Activated B cell treated with CpG ODN at 0.5 μM for 24 hours (primary cell): Measurements from ENCODE around the gene PLAA. TPM values are rescaled to one million over a fixed set of nuclear protein-coding genes. Genes with fewer than 3 reads are reported as not detected.
A peak's percentile ranks its signal among the peaks of the same experiment; 100 is the strongest.

ENCODE experiments used
- ATAC-seq: fragments of 200-7000 bp; cut with Tn5 transposase; one replicate; pipeline ENCODE4 v1.10.0; 2021; ENCODE audit warnings: low read depth, mild to moderate bottlenecking, moderate library complexity
- CTCF ChIA-PET: fragments of 350-600 bp; sonication (Branson Sonifier 250); formaldehyde crosslinking; loops from one replicate; lab custom pipeline; 2021; ENCODE audit warnings: antibody characterized with exemption; lab: Charles Lee
- POLR2A ChIA-PET: fragments of 350-600 bp; sonication (Branson Sonifier 250); formaldehyde crosslinking; loops from one replicate; lab custom pipeline; 2021; ENCODE audit warnings: antibody characterized with exemption; lab: Charles Lee
- DNase-seq: peaks from one replicate; pipeline ENCODE4 v3.0.0; 2022
- H3K27ac Mint-ChIP-seq: one replicate; pipeline ENCODE4 v1.8.0; 2020; ENCODE audit warnings: mixed read lengths
- H3K27me3 Mint-ChIP-seq: one replicate; pipeline ENCODE4 v1.8.0; 2021; ENCODE audit warnings: mixed read lengths
- H3K36me3 Mint-ChIP-seq: one replicate; pipeline ENCODE4 v1.8.0; 2021; ENCODE audit warnings: low read depth, mixed read lengths
- H3K4me1 Mint-ChIP-seq: one replicate; pipeline ENCODE4 v1.8.0; 2021; ENCODE audit warnings: mixed read lengths
- H3K4me3 Mint-ChIP-seq: one replicate; pipeline ENCODE4 v1.8.0; 2020; ENCODE audit warnings: mild to moderate bottlenecking, mixed read lengths
- H3K9me3 Mint-ChIP-seq: one replicate; pipeline ENCODE4 v1.8.0; 2020; ENCODE audit warnings: mixed read lengths
- CTCF ChIP-seq: fragments of 200-600 bp; IDR thresholded peaks from one replicate; pipeline ENCODE4 v1.8.0; 2022; ENCODE audit warnings: antibody characterized with exemption, mild to moderate bottlenecking
- intact Hi-C: fragments of 100-400 bp; cut with micrococcal nuclease; formaldehyde crosslinking; loops from one replicate; pipeline ENCODE4 v1.15.1; 2024
- total RNA-seq: library from RNA; stranded (reverse); gene quantifications from 2 replicates; pipeline ENCODE4 v1.2.3, GENCODE V29; 2022

PLAA gene
- 25.6 and 31.3 TPM in 2 replicates for total RNA-seq

GRCh38 chr9:26946753-26947727, at the start of gene PLAA:
Gene PLAA, minus strand, starts transcription at chr9:26947242. Its CDS starts 197 bp downstream, at chr9:26947045.
- H3K4me1 Mint-ChIP-seq = peaks cover 37% of the 10 kb centered on the region
- H3K4me3 Mint-ChIP-seq = peak within 1 kb of the TSS; percentile 96
- no peaks in the 10 kb centered on the region for H3K9me3 Mint-ChIP-seq
- peaks cover 9% of the 10 kb centered on the region for H3K27me3 Mint-ChIP-seq
- H3K36me3 Mint-ChIP-seq = peaks cover 15% of the 10 kb centered on the region
- intact Hi-C loops = loop anchor here (1.0 to 10.0 kb wide), 5 partner anchors 8 to 626 kb away; partner anchors contain the start of genes C9orf72 and CAAP1
- POLR2A ChIA-PET = interaction anchor here (0.8 to 2.3 kb wide), 7 partner anchors 9 to 626 kb away, joined by 3 to 57 read pairs (median 6); partner anchors contain the start of genes C9orf72, CAAP1 and IFT74
- ATAC-seq (peak; percentile 97), DNase-seq (peak; percentile 82)
- no peak for TF ChIP-seq CTCF
- CTCF ChIA-PET = no interaction called here
- peak within 1 kb of the TSS; percentile 98 for H3K27ac Mint-ChIP-seq

DNA sequence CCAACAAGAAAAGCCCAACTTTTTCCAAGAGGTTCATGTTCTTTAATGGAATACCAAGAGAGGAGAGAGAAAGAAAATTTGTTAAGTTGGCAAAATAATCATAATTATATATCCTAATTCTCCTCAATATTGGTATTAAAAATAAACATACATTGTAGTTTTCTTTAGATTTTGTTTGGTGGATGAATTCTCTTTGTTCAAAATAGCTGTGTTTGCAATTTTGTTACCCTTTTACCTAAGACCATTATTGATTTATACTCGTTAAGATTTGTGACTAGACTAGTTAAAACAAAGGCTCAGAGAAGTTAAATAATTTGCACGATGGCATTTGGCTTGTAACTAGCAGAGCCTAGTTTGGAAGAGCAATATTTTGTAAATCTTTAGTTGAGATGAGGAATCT, 48.8 kb upstream of the PLAA start:
- ChIA-PET CTCF (no interaction called here), POLR2A (no interaction called here)
- H3K27me3 Mint-ChIP-seq = no peaks in the 10 kb centered on the region
- no peak overlapping the region for H3K27ac Mint-ChIP-seq
- no peaks in the 10 kb centered on the region for H3K9me3 Mint-ChIP-seq
- H3K36me3 Mint-ChIP-seq = peaks cover 13% of the 10 kb centered on the region
- no peak overlapping the region for H3K4me3 Mint-ChIP-seq
- DNase-seq (no peak), ATAC-seq (no peak)
- intact Hi-C loops = no loop called here
- no peak for TF ChIP-seq CTCF
- H3K4me1 Mint-ChIP-seq = no peaks in the 10 kb centered on the region

DNA sequence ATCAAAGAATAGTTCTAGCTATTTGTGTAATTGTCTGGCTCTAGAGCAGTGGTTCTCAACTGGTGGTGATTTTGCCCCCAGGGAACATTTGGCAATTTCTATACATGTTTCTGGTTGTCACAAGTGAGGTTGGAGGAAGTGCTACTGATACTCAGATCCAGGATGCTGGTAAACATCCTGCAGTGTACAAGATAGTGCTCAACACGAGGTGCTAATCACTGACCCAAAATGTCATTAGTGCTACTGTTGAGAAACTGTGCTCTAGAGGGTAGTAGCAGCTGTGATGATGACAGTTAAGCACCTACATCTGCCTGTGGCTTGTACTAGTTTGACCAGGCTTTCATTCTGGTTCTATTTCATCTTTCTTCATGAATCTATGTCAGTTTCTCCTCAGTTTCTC, 36.3 kb upstream of the PLAA start:
- Mint-ChIP-seq H3K27ac (no peak overlapping the region), H3K36me3 (peaks cover 37% of the 10 kb centered on the region), H3K27me3 (no peaks in the 10 kb centered on the region), H3K9me3 (no peaks in the 10 kb centered on the region), H3K4me1 (no peaks in the 10 kb centered on the region), H3K4me3 (no peak overlapping the region)
- DNase-seq (no peak), ATAC-seq (no peak)
- intact Hi-C loops = no loop called here
- no peak for TF ChIP-seq CTCF
- ChIA-PET POLR2A (no interaction called here), CTCF (no interaction called here)

- peaks cover 18% of the 10 kb centered on the region for H3K36me3 Mint-ChIP-seq
- ChIA-PET CTCF (interaction anchor here (1.0 kb wide), 1 partner anchor 229 kb away, joined by 3 read pairs; no protein-coding TSS in a partner anchor), POLR2A (no interaction called here)
- ATAC-seq = no peak
- no peak for TF ChIP-seq CTCF
- no peaks in the 10 kb centered on the region for H3K27me3 Mint-ChIP-seq
- intact Hi-C loops = no loop called here
- DNase-seq = no peak
- H3K27ac Mint-ChIP-seq = no peak overlapping the region
- no peaks in the 10 kb centered on the region for H3K9me3 Mint-ChIP-seq
- no peaks in the 10 kb centered on the region for H3K4me1 Mint-ChIP-seq
- H3K4me3 Mint-ChIP-seq = no peak overlapping the region
Measured at GRCh38 chr9:26975728-26976707, 29.0 kb upstream of the PLAA start.
